Measurements from ENCODE around the gene MITF. TPM values are rescaled to one million over a fixed set of nuclear protein-coding genes. Genes with fewer than 3 reads are reported as not detected.

The MITF gene, protein sequence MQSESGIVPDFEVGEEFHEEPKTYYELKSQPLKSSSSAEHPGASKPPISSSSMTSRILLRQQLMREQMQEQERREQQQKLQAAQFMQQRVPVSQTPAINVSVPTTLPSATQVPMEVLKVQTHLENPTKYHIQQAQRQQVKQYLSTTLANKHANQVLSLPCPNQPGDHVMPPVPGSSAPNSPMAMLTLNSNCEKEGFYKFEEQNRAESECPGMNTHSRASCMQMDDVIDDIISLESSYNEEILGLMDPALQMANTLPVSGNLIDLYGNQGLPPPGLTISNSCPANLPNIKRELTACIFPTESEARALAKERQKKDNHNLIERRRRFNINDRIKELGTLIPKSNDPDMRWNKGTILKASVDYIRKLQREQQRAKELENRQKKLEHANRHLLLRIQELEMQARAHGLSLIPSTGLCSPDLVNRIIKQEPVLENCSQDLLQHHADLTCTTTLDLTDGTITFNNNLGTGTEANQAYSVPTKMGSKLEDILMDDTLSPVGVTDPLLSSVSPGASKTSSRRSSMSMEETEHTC
- 4.2 and 6.3 TPM in 2 replicates for total RNA-seq (2012; rRNA removed)

DNA sequence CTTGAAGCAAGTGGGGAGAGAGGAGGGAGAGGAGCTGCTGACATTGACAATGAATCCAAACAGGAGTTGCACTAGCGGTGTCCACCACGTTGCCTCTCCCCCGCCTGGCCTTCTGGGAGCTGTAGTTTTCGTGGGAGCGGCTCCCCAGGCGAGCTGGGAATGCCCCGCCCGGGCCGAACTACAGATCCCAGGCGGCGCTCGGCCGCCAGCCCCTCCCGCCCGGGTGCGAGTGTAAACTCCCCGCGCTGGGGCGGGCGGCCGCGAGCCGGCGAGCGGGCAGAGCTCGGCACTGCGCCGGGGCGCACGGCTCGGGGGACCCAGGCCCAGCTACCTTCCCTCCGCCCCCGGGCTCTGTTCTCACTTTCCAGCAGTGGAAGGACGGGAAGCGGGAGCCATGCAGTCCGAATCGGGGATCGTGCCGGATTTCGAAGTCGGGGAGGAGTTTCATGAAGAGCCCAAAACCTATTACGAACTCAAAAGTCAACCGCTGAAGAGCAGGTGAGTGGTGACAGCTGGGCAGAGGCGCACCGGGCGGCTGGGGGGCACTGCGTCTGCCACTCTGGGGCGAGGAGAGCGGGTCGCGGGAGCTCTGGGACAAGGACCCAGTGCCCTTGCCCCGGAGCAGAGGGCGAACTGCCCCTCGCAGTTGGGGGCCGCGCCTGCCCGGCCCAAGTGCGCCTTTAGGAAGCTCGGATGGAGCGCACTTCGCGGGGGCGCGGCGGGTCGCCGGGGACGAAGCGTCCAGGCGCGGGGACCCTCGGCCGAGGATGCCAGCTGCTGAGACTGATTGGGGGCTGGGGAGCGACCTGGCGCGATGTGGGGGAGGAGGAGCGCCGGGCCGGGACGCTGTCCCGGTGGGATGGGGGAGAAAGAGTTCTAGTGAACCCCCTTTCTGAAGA is at the start of gene MITF:
Gene MITF (plus strand): TSS at position 261 of the 899 bp plus-strand sequence. CDS start 134 bp downstream, at position 395.
- Histone ChIP-seq H3K36me3 (ENCODE audit: insufficient read depth, low read length) (no peaks in the 10 kb centered on the region), H3K9ac (ENCODE audit: low read depth, low read length) (peak within 1 kb of the TSS; percentile 78), H3K4me3 (ENCODE audit: low read length) (peak within 1 kb of the TSS; percentile 94), H3K9me3 (replicated peaks; ENCODE audit: low read length) (no peaks in the 10 kb centered on the region), H3K27me3 (ENCODE audit: control insufficient read depth, insufficient read depth, low read length) (peaks cover 6% of the 10 kb centered on the region), H3K4me2 (ENCODE audit: low read length) (peak within 1 kb of the TSS; percentile 94), H3K4me1 (ENCODE audit: control insufficient read depth, insufficient read depth, low read length) (peaks cover 20% of the 10 kb centered on the region)

DNA sequence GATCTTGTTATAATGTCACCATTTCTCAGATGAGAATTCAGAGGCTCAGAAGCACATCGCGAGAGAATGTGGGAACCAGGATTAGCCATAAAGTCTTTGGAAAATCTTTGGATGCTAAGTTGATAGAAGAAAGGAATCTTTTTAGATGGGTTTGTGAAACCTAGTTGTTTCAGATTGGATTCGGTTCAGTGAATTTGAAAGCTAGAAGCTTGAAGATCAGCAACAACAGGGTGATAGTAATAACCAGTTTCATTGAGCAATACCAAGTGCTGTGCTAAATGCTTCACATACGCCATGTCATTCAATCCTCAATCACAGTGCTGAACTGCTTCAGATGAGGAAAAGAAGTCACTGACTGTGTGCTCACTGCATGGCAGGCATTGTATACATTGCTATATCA is 47.4 kb upstream of the MITF start:
- no peak overlapping the region for H3K4me2 ChIP-seq (ENCODE audit: low read length)
- peaks cover 6% of the 10 kb centered on the region for H3K4me1 ChIP-seq (ENCODE audit: control insufficient read depth, insufficient read depth, low read length)

DNA sequence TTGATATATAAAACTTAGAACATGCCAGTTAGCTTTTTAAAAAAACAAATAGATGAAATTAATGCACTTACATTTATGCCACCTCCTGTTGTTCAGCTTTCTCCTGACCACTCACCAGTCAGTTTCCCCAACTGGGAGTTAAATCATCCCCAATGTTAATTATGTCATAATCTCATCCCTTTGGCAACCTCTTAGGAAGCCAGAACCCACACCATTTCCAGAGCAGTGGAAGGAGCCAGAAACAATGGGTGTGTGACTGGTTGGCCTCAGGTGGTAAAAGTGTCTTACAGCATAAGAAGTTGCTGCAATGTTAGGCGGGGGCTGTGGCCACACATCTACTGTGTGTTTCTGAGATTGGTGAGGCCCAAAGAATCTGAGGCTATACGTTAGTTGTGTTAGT is 46.5 kb upstream of the MITF start:
- Histone ChIP-seq H3K4me1 (ENCODE audit: control insufficient read depth, insufficient read depth, low read length) (no peaks in the 10 kb centered on the region), H3K4me3 (ENCODE audit: low read length) (no peak overlapping the region), H3K36me3 (ENCODE audit: insufficient read depth, low read length) (no peaks in the 10 kb centered on the region), H3K4me2 (ENCODE audit: low read length) (no peak overlapping the region), H3K9ac (ENCODE audit: low read depth, low read length) (no peak overlapping the region), H3K9me3 (replicated peaks; ENCODE audit: low read length) (no peaks in the 10 kb centered on the region), H3K27me3 (ENCODE audit: control insufficient read depth, insufficient read depth, low read length) (peaks cover 13% of the 10 kb centered on the region)

More for the DNA sequence above, 47.4 kb upstream of the MITF start:
- H3K9me3 ChIP-seq (replicated peaks; ENCODE audit: low read length): no peaks in the 10 kb centered on the region
- H3K4me3 ChIP-seq (ENCODE audit: low read length): no peak overlapping the region
- H3K27me3 ChIP-seq (ENCODE audit: control insufficient read depth, insufficient read depth, low read length): peaks cover 13% of the 10 kb centered on the region
- no peak overlapping the region for H3K9ac ChIP-seq (ENCODE audit: low read depth, low read length)
- no peaks in the 10 kb centered on the region for H3K36me3 ChIP-seq (ENCODE audit: insufficient read depth, low read length)

DNA sequence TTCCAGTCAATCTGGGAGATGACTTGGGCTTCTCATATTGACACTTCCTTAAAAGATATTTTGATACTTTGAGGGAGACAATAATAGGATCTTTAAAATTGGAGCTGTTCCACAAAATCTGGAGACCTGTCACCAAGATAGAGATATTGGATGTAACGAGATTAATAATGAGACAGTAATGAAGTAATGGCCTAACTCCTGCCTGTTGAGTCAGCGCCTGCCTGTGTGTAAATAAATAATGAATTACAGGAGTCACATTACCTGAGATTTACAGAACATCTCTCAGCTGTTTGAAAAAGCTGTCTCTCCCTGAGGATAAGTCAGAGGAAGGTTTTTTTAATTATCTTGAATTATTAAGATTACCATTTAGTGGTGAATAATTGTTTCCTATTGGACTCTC is 43.8 kb upstream of the MITF start:
- Histone ChIP-seq H3K9ac (ENCODE audit: low read depth, low read length) (no peak overlapping the region), H3K4me2 (ENCODE audit: low read length) (no peak overlapping the region), H3K4me1 (ENCODE audit: control insufficient read depth, insufficient read depth, low read length) (no peaks in the 10 kb centered on the region), H3K9me3 (replicated peaks; ENCODE audit: low read length) (no peaks in the 10 kb centered on the region), H3K4me3 (ENCODE audit: low read length) (no peak overlapping the region), H3K36me3 (ENCODE audit: insufficient read depth, low read length) (no peaks in the 10 kb centered on the region), H3K27me3 (ENCODE audit: control insufficient read depth, insufficient read depth, low read length) (peaks cover 1% of the 10 kb centered on the region)

DNA sequence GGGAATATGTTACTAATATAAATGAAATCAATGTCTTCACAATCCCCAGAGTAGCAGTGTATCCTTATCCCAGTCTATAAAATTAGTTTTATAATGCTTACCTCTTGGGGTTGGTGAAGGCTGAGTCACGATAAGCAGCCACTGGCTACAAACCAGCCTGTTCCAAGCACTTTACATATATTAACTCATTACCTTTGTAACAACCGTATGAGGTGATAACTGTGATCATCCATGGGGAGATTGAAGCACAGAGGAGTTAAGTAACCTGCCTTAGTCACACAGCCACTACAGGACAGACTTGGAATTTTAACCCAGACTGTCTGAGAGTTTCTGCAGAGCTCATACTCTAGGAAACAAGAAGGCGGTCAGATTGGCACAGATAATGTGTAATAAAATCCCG is 43.3 kb upstream of the MITF start:
- Histone ChIP-seq H3K9me3 (replicated peaks; ENCODE audit: low read length) (no peaks in the 10 kb centered on the region), H3K4me3 (ENCODE audit: low read length) (no peak overlapping the region), H3K9ac (ENCODE audit: low read depth, low read length) (no peak overlapping the region), H3K27me3 (ENCODE audit: control insufficient read depth, insufficient read depth, low read length) (no peaks in the 10 kb centered on the region), H3K36me3 (ENCODE audit: insufficient read depth, low read length) (no peaks in the 10 kb centered on the region), H3K4me2 (ENCODE audit: low read length) (no peak overlapping the region), H3K4me1 (ENCODE audit: control insufficient read depth, insufficient read depth, low read length) (no peaks in the 10 kb centered on the region)

DNA sequence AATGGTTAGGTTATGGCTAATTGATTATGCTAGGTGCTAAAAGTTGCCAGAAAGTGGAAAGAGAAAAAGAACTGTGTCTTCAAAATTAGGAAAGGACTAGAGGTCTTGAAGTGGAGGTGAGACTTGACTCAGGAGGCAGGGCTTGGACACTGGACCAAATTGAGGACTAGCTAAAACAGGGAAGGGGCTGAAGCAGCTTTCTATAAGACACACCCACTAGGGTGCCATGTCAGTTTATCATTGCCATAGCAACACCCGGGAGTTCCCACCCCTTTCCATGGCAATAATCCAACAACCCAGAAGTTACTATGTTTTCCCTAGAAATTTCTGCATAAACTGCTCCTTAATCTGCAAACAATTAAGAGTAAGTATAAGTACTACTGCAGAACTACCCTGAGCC is 42.9 kb upstream of the MITF start:
- Histone ChIP-seq H3K4me2 (ENCODE audit: low read length) (no peak overlapping the region), H3K9ac (ENCODE audit: low read depth, low read length) (no peak overlapping the region), H3K4me1 (ENCODE audit: control insufficient read depth, insufficient read depth, low read length) (no peaks in the 10 kb centered on the region), H3K36me3 (ENCODE audit: insufficient read depth, low read length) (no peaks in the 10 kb centered on the region), H3K9me3 (replicated peaks; ENCODE audit: low read length) (no peaks in the 10 kb centered on the region), H3K4me3 (ENCODE audit: low read length) (no peak overlapping the region), H3K27me3 (ENCODE audit: control insufficient read depth, insufficient read depth, low read length) (no peaks in the 10 kb centered on the region)

DNA sequence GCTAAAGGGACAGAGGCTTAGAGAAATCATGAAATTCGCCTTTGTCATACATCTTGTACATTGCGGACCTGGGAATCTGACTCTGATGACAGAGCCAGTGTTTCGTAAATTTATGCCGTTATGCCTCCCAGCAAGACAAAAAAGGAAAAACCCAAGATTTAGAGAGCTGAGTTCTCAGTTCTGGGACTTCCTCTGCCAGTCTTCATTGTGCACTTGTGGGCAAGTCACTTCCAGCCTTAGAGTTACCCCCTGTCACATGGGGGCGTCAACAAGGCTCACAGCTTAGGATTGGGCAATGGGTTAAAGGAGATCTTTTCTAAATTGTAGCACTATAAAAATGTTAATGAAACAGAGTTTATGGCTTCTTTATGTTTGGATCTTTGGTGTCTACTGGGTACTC is 41.9 kb upstream of the MITF start:
- no peaks in the 10 kb centered on the region for H3K9me3 ChIP-seq (replicated peaks; ENCODE audit: low read length)
- H3K4me1 ChIP-seq (ENCODE audit: control insufficient read depth, insufficient read depth, low read length): no peaks in the 10 kb centered on the region
- no peaks in the 10 kb centered on the region for H3K27me3 ChIP-seq (ENCODE audit: control insufficient read depth, insufficient read depth, low read length)
- no peaks in the 10 kb centered on the region for H3K36me3 ChIP-seq (ENCODE audit: insufficient read depth, low read length)
- no peak overlapping the region for H3K9ac ChIP-seq (ENCODE audit: low read depth, low read length)
- H3K4me3 ChIP-seq (ENCODE audit: low read length): no peak overlapping the region
- no peak overlapping the region for H3K4me2 ChIP-seq (ENCODE audit: low read length)

DNA sequence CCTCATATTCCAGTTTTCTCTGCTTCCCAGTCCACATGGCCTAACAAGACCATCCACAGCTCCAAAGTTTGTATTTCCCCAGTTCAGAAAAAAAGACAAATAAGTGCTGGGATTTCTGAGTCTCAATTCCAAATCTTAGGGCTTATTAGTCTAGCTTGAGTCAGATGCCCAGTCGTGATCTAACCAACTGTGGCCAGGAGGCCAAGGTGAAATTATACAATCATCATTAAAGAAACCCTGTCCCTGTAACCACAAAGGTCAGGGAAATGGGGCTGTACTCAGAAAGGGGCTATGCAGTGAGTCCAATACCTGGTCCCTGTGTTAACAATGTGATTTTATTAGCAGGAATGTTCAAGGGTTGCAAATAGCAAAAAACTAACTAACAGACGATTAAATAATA is 40.5 kb upstream of the MITF start:
- Histone ChIP-seq H3K9ac (ENCODE audit: low read depth, low read length) (no peak overlapping the region), H3K27me3 (ENCODE audit: control insufficient read depth, insufficient read depth, low read length) (no peaks in the 10 kb centered on the region), H3K9me3 (replicated peaks; ENCODE audit: low read length) (no peaks in the 10 kb centered on the region), H3K36me3 (ENCODE audit: insufficient read depth, low read length) (no peaks in the 10 kb centered on the region), H3K4me1 (ENCODE audit: control insufficient read depth, insufficient read depth, low read length) (no peaks in the 10 kb centered on the region), H3K4me3 (ENCODE audit: low read length) (no peak overlapping the region), H3K4me2 (ENCODE audit: low read length) (no peak overlapping the region)

DNA sequence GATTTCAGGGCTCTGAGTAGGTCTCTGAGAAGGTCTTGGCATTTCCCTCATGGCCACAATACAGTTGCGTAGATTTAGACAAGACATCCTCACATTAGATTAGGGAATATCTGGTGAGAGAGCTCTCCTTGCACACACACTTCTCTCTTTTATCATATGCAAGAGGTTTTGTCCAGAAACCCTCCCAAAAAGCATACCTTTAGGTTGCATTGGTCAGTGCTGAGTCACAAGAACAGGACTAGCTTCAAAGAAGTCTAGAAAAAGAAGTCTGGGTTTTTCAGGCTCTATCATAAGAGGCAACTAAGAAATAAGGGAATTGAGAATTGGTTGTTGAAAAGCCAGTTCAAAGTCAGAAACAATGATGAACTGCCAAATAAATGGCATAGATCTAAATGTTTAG is 40.1 kb upstream of the MITF start:
- Histone ChIP-seq H3K4me1 (ENCODE audit: control insufficient read depth, insufficient read depth, low read length) (no peaks in the 10 kb centered on the region), H3K4me2 (ENCODE audit: low read length) (no peak overlapping the region), H3K9me3 (replicated peaks; ENCODE audit: low read length) (no peaks in the 10 kb centered on the region), H3K27me3 (ENCODE audit: control insufficient read depth, insufficient read depth, low read length) (no peaks in the 10 kb centered on the region), H3K9ac (ENCODE audit: low read depth, low read length) (no peak overlapping the region), H3K36me3 (ENCODE audit: insufficient read depth, low read length) (no peaks in the 10 kb centered on the region), H3K4me3 (ENCODE audit: low read length) (no peak overlapping the region)

DNA sequence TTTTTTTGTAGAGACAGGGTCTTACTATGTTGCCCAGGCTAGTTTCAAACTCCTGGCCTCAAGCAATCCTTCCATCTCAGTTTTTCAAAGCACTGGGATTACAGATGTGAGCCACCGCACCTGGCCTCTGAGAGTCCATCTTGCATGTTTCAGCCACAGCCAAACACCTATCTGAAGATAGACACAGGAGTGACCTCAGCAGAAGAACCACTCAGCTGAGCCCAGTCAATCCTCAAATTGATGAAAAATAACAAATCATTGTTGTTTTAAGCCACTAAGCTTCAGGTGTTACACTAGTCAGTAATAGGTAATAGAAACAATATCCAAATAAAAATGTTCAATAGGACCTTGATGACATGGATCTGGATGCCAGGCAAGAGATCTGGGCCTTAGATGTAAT is 38.3 kb upstream of the MITF start:
- Histone ChIP-seq H3K9ac (ENCODE audit: low read depth, low read length) (no peak overlapping the region), H3K27me3 (ENCODE audit: control insufficient read depth, insufficient read depth, low read length) (no peaks in the 10 kb centered on the region), H3K4me3 (ENCODE audit: low read length) (no peak overlapping the region), H3K9me3 (replicated peaks; ENCODE audit: low read length) (no peaks in the 10 kb centered on the region), H3K4me2 (ENCODE audit: low read length) (no peak overlapping the region), H3K4me1 (ENCODE audit: control insufficient read depth, insufficient read depth, low read length) (no peaks in the 10 kb centered on the region), H3K36me3 (ENCODE audit: insufficient read depth, low read length) (no peaks in the 10 kb centered on the region)

DNA sequence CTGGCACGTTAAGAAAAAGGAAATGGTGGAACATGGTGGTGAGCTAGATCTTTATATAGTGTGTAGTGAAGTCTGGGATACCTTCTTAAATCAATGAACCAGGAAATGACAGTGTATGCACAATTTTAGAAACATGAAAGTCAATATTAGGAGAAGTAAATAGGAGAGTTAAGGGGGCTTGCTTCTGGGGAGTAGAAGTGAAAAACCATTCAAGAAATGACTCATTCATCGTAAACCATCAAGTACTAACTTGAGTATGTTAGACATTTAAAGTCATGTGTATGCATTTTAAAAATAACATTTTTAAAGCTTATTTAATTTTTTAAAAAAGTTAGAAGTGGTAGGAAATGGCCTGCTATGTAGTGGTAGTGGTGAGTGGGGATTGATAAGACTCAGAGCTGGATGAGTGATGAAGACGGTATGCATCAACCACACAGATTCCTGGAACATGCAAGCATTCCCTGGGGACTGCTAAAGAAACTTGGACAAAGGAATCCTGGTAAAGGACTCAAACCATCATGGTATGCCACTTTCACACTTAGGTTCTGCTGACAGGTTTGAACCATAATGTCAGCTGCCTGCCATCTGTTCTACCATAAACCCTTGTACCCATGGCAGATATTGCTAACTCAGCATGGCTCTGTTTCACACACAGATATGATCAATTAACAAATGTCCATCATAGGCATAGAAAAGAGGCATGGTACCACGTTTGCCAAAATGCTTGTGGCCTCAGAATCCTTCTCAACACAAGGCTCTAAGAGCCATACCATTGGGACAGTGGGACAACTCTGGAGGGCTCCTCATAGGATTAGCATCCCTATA is 28.9 kb upstream of the MITF start:
- Histone ChIP-seq H3K4me3 (ENCODE audit: low read length) (no peak overlapping the region), H3K9ac (ENCODE audit: low read depth, low read length) (no peak overlapping the region), H3K36me3 (ENCODE audit: insufficient read depth, low read length) (no peaks in the 10 kb centered on the region), H3K27me3 (ENCODE audit: control insufficient read depth, insufficient read depth, low read length) (peaks cover 8% of the 10 kb centered on the region), H3K4me1 (ENCODE audit: control insufficient read depth, insufficient read depth, low read length) (peaks cover 11% of the 10 kb centered on the region), H3K9me3 (replicated peaks; ENCODE audit: low read length) (no peaks in the 10 kb centered on the region), H3K4me2 (ENCODE audit: low read length) (no peak overlapping the region)

Measured in skeletal muscle satellite cell (primary cell).